OCI-LY7 (cell line): ENCODE results near the gene KRTAP5-6. TPM values are rescaled to one million over a fixed set of nuclear protein-coding genes. Genes with fewer than 3 reads are reported as not detected.

Source experiments
- BruUV-seq: library from RNA; stranded (reverse); fragments of 400-500 nt; replicated peaks from 2 replicates; lab custom pipeline; 2021; lab: Mats Ljungman, UMichigan
- CTCF ChIA-PET: fragments of 300-600 bp; sonication (Branson Sonifier 250); formaldehyde crosslinking; loops from one replicate; lab custom pipeline; 2022; ENCODE audit warnings: antibody characterized with exemption; ENCODE audit not compliant: unreplicated experiment; lab: Charles Lee
- POLR2A ChIA-PET: fragments of 300-600 bp; sonication (Branson Sonifier 250); formaldehyde crosslinking; loops from one replicate; lab custom pipeline; 2022; ENCODE audit warnings: antibody characterized with exemption; lab: Charles Lee
- DNase-seq: peaks from one replicate; pipeline ENCODE4 v3.0.0-alpha.2; 2015; ENCODE audit warnings: low spot score
- H2AFZ ChIP-seq: fragments of 200-600 bp; sonication (generic), shearing (Covaris generic); 2 replicates; pipeline ENCODE4 v1.6.1; 2014; ENCODE audit warnings: mild to moderate bottlenecking, antibody characterized with exemption, low read length, moderate library complexity
- H3K27ac ChIP-seq: fragments of 200-600 bp; sonication (generic); 2 replicates; pipeline ENCODE4 v1.5.1; 2014; ENCODE audit warnings: mixed run types, low read depth, mild to moderate bottlenecking, moderate library complexity, low read length, inconsistent platforms; ENCODE audit not compliant: poor library complexity, severe bottlenecking
- H3K36me3 ChIP-seq: fragments of 200-600 bp; sonication (generic); 2 replicates; pipeline ENCODE4 v1.6.1; 2014; ENCODE audit warnings: mild to moderate bottlenecking, antibody characterized with exemption, low read length, moderate library complexity, mixed read lengths; ENCODE audit not compliant: insufficient read depth
- H3K4me1 ChIP-seq: fragments of 200-600 bp; sonication (generic); 2 replicates; pipeline ENCODE4 v1.5.1; 2014; ENCODE audit warnings: mild to moderate bottlenecking, low read length; ENCODE audit not compliant: insufficient read depth, poor library complexity, severe bottlenecking
- H3K4me2 ChIP-seq: fragments of 200-600 bp; sonication (generic); 2 replicates; pipeline ENCODE4 v1.6.1; 2014; ENCODE audit warnings: mild to moderate bottlenecking, low read length
- H3K4me3 ChIP-seq: fragments of 200-600 bp; sonication (generic); 2 replicates; pipeline ENCODE4 v1.5.1; 2014; ENCODE audit warnings: mild to moderate bottlenecking, low read depth, low read length; ENCODE audit not compliant: poor library complexity, severe bottlenecking
- H3K79me2 ChIP-seq: fragments of 200-600 bp; sonication (generic); 2 replicates; pipeline ENCODE4 v1.6.1; 2016; ENCODE audit warnings: low read depth, mild to moderate bottlenecking, low read length, moderate library complexity, mixed read lengths; ENCODE audit not compliant: insufficient read depth
- H3K9me2 ChIP-seq: fragments of 200-600 bp; sonication (generic); 2 replicates; pipeline ENCODE4 v1.6.1; 2016; ENCODE audit warnings: mild to moderate bottlenecking, low read length, mixed read lengths; ENCODE audit not compliant: insufficient read depth
- H3K9me3 ChIP-seq: fragments of 200-600 bp; sonication (generic); 2 replicates; pipeline ENCODE4 v1.6.1; 2014; ENCODE audit warnings: mild to moderate bottlenecking, mixed run types, low read length, mixed read lengths
- H4K20me1 ChIP-seq: fragments of 200-600 bp; sonication (generic); 2 replicates; pipeline ENCODE4 v1.6.1; 2014; ENCODE audit warnings: mild to moderate bottlenecking, antibody characterized with exemption, low read length, moderate library complexity, mixed read lengths; ENCODE audit not compliant: insufficient read depth
- CTCF ChIP-seq: fragments of 200-600 bp; sonication (generic); conservative IDR thresholded peaks from 2 replicates; pipeline ENCODE4 v1.5.1; 2014; ENCODE audit warnings: mild to moderate bottlenecking, antibody characterized with exemption, low read length, moderate library complexity, mixed read lengths
- EZH2phosphoT487 ChIP-seq: fragments of 200-600 bp; sonication (generic); IDR thresholded peaks from 2 replicates; pipeline ENCODE4 v1.6.1; 2018; ENCODE audit warnings: low read depth, borderline replicate concordance, mild to moderate bottlenecking, mixed run types, antibody characterized with exemption, low read length, moderate library complexity, mixed read lengths
- intact Hi-C: fragments of 100-400 bp; cut with micrococcal nuclease; formaldehyde crosslinking; loops from one replicate; pipeline ENCODE4 v1.10.0; 2022; ENCODE audit not compliant: unreplicated experiment
- total RNA-seq, 2 experiments: library from RNA; depleted of rRNA in 1 of 2; stranded (reverse); fragments of >200 nt in 1 of 2; shearing (Covaris generic) in 1 of 2; gene quantifications; 2 replicates each; pipeline ENCODE4 v1.2.3, GENCODE V29; 2014 to 2022

The KRTAP5-6 gene
- total RNA-seq, 2 experiments from 2014 or later = not detected

- CTCF ChIA-PET = no interaction called here
- no peaks in the 10 kb centered on the region for H3K9me2 ChIP-seq
- POLR2A ChIA-PET = no interaction called here
- no peak overlapping the region for H3K27ac ChIP-seq
- no peak for DNase-seq
- H3K4me1 ChIP-seq = peaks cover 13% of the 10 kb centered on the region
- intact Hi-C loops = no loop called here
- no peaks in the 10 kb centered on the region for H3K79me2 ChIP-seq
- H3K4me3 ChIP-seq = no peak overlapping the region
- TF ChIP-seq EZH2phosphoT487 (no peak), CTCF (no peak)
- H4K20me1 ChIP-seq = no peaks in the 10 kb centered on the region
- BruUV-seq = no TSS peak
- no peaks in the 10 kb centered on the region for H3K36me3 ChIP-seq
- no peak overlapping the region for H2AFZ ChIP-seq
- no peaks in the 10 kb centered on the region for H3K9me3 ChIP-seq
- no peak overlapping the region for H3K4me2 ChIP-seq
These were observed 35.5 kb downstream of the KRTAP5-6 start for GRCh38 chr11:1732418-1733008.

- H3K4me3 ChIP-seq = no peak overlapping the region
- H3K79me2 ChIP-seq = no peaks in the 10 kb centered on the region
- ChIA-PET CTCF (no interaction called here), POLR2A (no interaction called here)
- H3K36me3 ChIP-seq = no peaks in the 10 kb centered on the region
- no TSS peak for BruUV-seq
- H2AFZ ChIP-seq = no peak overlapping the region
- TF ChIP-seq EZH2phosphoT487 (no peak), CTCF (no peak)
- H3K4me2 ChIP-seq = no peak overlapping the region
- H4K20me1 ChIP-seq = no peaks in the 10 kb centered on the region
- intact Hi-C loops = no loop called here
- no peaks in the 10 kb centered on the region for H3K9me2 ChIP-seq
- H3K9me3 ChIP-seq = no peaks in the 10 kb centered on the region
- no peak for DNase-seq
- no peak overlapping the region for H3K27ac ChIP-seq
- peaks cover 13% of the 10 kb centered on the region for H3K4me1 ChIP-seq
These were observed 36.2 kb downstream of the KRTAP5-6 start for GRCh38 chr11:1733009-1733715.
